Measurements from ENCODE around the gene INKA1. TPM values are rescaled to one million over a fixed set of nuclear protein-coding genes. Genes with fewer than 3 reads are reported as not detected.

Gene INKA1
- total and polyA plus RNA-seq, 2 of the 8 experiments (the other 6 are each of a cell fraction or from before 2014, with no cell fraction given) = 1.3 to 4.7 TPM

DNA sequence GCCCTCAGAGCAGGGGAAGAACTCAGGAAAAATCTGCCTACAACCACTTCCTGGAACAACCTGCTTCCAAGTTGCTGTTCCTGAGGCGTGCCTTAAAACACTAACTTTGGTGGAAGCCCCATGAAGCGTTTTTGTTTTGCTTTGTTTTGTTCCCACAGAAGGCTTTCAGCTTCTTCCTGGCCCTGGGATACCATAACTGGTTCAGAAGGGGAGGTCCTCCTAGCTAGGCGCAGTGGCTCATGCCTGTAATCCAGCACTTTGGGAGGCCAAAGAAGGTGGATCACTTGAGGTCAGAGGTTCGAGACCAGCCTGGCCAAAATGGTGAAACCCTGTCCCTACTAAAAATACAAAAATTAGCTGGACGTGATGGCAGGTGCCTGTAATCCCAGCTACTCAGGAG is 15.5 kb upstream of the INKA1 start:
- Histone ChIP-seq H3K14ac (ENCODE audit: insufficient read length) (no peak overlapping the region), H3K36me3 (ENCODE audit: control insufficient read depth in 2 of 4, insufficient read depth in 4 of 4, low read length in 3 of 4) (peaks cover 0 to 3% (median 1%) of the 10 kb centered on the region in 4 experiments; a peak in 4 of 8 replicates), H3K18ac (ENCODE audit: extremely low read depth, low read length) (no peak overlapping the region), H2AFZ (ENCODE audit: low read length) (no peak overlapping the region), H3K9me3 (ENCODE audit: insufficient read depth in 2 of 2, low read depth in 1 of 2, low read length in 1 of 2) (no peaks in the 10 kb centered on the region), H3K79me2 (ENCODE audit: control insufficient read depth in 1 of 2, insufficient read depth in 2 of 2, low read length in 2 of 2) (peaks cover 0 to 27% of the 10 kb centered on the region in 2 experiments; a peak in 2 of 4 replicates), H2BK12ac (ENCODE audit: low read depth, low read length) (no peak overlapping the region), H3K9ac (replicated peaks in 1 of 4; ENCODE audit: extremely low read depth in 1 of 4, low read depth in 3 of 4, low read length in 3 of 4) (no peak overlapping the region), H3K4me1 (replicated peaks in 1 of 4; ENCODE audit: control insufficient read depth in 3 of 4, insufficient read depth in 4 of 4, low read length in 3 of 4) (peaks cover 0 to 5% (median 2%) of the 10 kb centered on the region in 4 experiments; a peak in 2 of 7 replicates), H3K56ac (replicated peaks; ENCODE audit: insufficient read length, low read depth, low read length) (no peak overlapping the region), H3K27ac (ENCODE audit: low read depth, low read length) (no peak overlapping the region), H4K91ac (replicated peaks; ENCODE audit: insufficient read length, low read length) (no peak overlapping the region), H4K20me1 (replicated peaks in 1 of 2; ENCODE audit: control insufficient read depth in 1 of 2, insufficient read depth in 2 of 2, low read length in 2 of 2) (peaks cover 0 to 3% of the 10 kb centered on the region in 2 experiments), H3K23me2 (ENCODE audit: low read depth, low read length) (peaks cover 8% of the 10 kb centered on the region; the same call in 1 of the 2 replicates), H2BK120ac (replicated peaks; ENCODE audit: low read depth, low read length) (no peak overlapping the region), H2BK20ac (ENCODE audit: low read length) (no peak overlapping the region), H4K5ac (ENCODE audit: insufficient read length, low read depth, low read length) (no peak overlapping the region), H2BK5ac (ENCODE audit: low read depth, low read length) (no peak overlapping the region), H3K4me3 (ENCODE audit: extremely low read depth in 1 of 4, insufficient read depth in 2 of 4, low read depth in 3 of 4, low read length in 4 of 4) (no peak overlapping the region), H3K79me1 (ENCODE audit: low read depth, low read length) (peaks cover 5% of the 10 kb centered on the region; the same call in 1 of the 2 replicates), H3K27me3 (replicated peaks in 1 of 4; ENCODE audit: control insufficient read depth in 3 of 4, extremely low read depth in 1 of 4, insufficient read depth in 3 of 4, low read length in 3 of 4) (peaks cover 0 to 2% (median 0%) of the 10 kb centered on the region in 4 experiments; a peak in 2 of 7 replicates), H2BK15ac (ENCODE audit: low read length) (no peak overlapping the region), H4K8ac (ENCODE audit: extremely low read depth, insufficient read depth, low read length) (no peak overlapping the region), H3K4me2 (ENCODE audit: insufficient read depth in 1 of 2, low read depth in 2 of 2, low read length in 2 of 2) (peak overlapping the region in 1 of 2 experiments; percentile 66; a peak in 1 of 4 replicates), H2AK5ac (ENCODE audit: low read depth, low read length) (no peak overlapping the region), H3K23ac (ENCODE audit: insufficient read length) (no peak overlapping the region), H3K4ac (replicated peaks; ENCODE audit: insufficient read length, low read depth, low read length) (no peak overlapping the region)
- ChIA-PET CTCF (ENCODE audit: partially characterized antibody) (interaction anchor here (0.8 to 3.6 kb wide), 4 partner anchors 16 to 122 kb away, joined by 5 to 20 read pairs (median 7); partner anchors contain the start of gene INKA1), POLR2A (ENCODE audit: partially characterized antibody) (interaction anchor here (0.8 to 3.3 kb wide), 5 partner anchors 15 to 142 kb away, joined by 3 to 18 read pairs (median 3); partner anchors contain the start of genes AMIGO3, GMPPB, INKA1 and MON1A)
- 86% methylated on average over 5 of the region's 5 CpGs; no CpG with 5 or more reads in 1 of the 2 experiments for WGBS, 2 experiments (ENCODE audit: extremely low coverage in 1 of 2, insufficient coverage in 1 of 2, insufficient read length in 1 of 2, insufficient replicate concordance in 2 of 2, low coverage in 1 of 2, low lambda C conversion rate in 2 of 2, missing lambda C conversion rate in 1 of 2)
- DNase-seq (ENCODE audit: low read depth in 1 of 2, low spot score in 2 of 2) (no peak), FAIRE-seq (no peak)
- no peak for TF ChIP-seq EP300 (IDR thresholded peaks at IDR 0.05; ENCODE audit: borderline replicate concordance in 1 of 2, low read depth in 2 of 2, low read length in 2 of 2)
